Loucy (cell line): ENCODE results near the gene FYN.

Experiments used
- EZH2phosphoT487 ChIP-seq: fragments of 200-600 bp; IDR thresholded peaks from 2 replicates; pipeline ENCODE4 v1.6.1; 2018; ENCODE audit warnings: antibody characterized with exemption, mild to moderate bottlenecking, moderate library complexity, borderline replicate concordance
- TF ChIP-seq, protein P1 (sequence below): fragments of 200-600 bp; sonication (generic); conservative IDR thresholded peaks from 2 replicates; pipeline ENCODE4 v1.5.1; 2014; ENCODE audit warnings: mild to moderate bottlenecking, antibody characterized with exemption, low read length

DNA sequence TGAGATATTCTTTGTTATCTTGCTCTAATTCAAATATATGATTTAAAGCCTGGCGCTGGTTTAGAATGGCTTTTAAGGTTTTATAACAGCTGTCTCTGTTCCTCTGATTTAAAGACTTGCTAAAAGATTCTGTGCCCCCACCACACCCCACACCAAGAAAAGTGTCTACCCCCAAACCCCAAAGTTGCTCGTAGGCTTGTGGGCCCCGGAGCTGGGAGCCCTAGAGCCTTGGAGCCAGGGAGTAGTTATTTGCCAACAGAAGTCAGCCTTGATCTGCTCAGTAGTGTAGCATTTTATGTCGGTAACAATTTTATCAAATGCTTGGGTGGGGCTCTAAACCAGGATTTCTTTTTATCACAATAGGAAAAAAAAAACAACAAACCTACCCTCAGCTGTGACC is 162.3 kb downstream of the FYN start:
- TF ChIP-seq, protein P1, sequence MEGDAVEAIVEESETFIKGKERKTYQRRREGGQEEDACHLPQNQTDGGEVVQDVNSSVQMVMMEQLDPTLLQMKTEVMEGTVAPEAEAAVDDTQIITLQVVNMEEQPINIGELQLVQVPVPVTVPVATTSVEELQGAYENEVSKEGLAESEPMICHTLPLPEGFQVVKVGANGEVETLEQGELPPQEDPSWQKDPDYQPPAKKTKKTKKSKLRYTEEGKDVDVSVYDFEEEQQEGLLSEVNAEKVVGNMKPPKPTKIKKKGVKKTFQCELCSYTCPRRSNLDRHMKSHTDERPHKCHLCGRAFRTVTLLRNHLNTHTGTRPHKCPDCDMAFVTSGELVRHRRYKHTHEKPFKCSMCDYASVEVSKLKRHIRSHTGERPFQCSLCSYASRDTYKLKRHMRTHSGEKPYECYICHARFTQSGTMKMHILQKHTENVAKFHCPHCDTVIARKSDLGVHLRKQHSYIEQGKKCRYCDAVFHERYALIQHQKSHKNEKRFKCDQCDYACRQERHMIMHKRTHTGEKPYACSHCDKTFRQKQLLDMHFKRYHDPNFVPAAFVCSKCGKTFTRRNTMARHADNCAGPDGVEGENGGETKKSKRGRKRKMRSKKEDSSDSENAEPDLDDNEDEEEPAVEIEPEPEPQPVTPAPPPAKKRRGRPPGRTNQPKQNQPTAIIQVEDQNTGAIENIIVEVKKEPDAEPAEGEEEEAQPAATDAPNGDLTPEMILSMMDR, result no peak
- no peak for TF ChIP-seq EZH2phosphoT487
